ENCODE measurements around the gene IFRD1.

Gene IFRD1

DNA sequence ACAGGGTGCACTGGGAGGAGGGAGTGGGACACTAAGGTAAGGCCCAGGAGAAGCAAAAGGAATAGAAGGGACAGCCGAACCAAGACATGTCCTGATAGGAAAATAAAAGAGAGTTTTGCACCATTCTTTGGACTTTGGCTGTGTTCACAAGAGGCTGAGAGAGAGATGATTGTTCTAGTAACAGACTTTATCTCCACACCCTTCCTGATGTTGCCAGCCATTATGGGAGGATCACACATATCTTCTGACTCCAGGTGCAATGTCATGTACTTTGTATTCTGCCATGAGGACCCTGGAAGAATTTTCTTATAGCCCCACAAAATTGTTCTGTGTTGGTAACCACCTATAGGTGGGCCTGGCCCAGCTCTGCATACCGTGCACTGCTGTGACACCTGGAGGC lies 41.9 kb downstream of the IFRD1 start:
- H3K36me3 Mint-ChIP-seq = peaks cover 15% of the 10 kb centered on the region
- no peak overlapping the region for H3K27ac Mint-ChIP-seq
- no peak for ATAC-seq
- H3K4me1 Mint-ChIP-seq = peaks cover 7% of the 10 kb centered on the region
- peaks cover 8% of the 10 kb centered on the region for H3K27me3 Mint-ChIP-seq
- H3K4me3 Mint-ChIP-seq = no peak overlapping the region
- no peaks in the 10 kb centered on the region for H3K9me3 Mint-ChIP-seq

DNA sequence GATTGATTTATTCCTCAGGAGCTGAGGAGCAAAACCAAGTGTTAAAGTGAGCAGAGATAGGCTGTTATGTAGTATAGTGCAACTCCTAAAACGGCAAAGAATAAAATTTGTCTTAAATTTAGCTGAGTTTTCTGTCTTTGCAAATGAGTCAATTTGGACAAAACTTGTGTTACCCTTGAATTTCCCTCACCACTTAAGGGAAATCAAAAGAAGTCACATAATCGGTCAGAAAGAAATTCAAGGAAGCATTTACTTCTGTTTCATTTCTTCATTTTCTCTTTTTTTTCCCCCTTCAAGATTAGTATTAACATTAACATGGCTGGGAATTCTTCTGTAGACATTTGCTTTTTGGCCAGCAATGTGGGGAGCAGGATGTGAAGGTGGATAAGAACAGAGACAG lies 44.4 kb downstream of the IFRD1 start:
- Mint-ChIP-seq H3K27ac (no peak overlapping the region), H3K9me3 (no peaks in the 10 kb centered on the region), H3K36me3 (peaks cover 7% of the 10 kb centered on the region), H3K27me3 (peaks cover 8% of the 10 kb centered on the region), H3K4me1 (peaks cover 15% of the 10 kb centered on the region), H3K4me3 (no peak overlapping the region)
- ATAC-seq = no peak

DNA sequence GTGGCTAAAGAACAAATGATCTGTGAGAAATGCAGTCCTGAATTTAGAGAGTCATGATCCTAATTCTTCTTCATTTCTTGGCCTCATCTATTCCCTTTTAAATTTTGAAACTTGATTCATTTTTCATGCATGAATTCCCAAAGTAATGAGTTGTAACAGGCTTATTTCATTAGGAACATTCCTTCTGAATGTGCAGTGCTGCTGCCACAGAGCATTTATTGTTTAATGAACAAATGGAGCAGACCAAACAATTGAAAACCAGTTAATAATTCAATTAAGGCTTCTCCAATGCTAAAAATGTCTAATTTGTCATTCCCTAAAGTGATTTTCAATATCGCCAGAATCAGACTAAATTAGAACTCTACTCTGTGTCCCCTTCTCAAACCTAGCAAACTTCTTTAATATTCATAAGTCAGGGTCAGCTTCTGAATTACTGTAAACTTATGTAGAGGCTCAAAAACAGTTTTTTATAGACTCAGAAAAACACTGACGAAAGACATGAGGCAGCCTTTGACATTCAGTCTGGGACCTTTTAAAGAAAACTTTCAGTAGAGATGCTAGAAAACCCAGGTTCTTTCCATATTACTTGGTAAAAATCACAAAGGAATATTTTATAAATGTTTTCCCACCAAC lies 45.0 kb downstream of the IFRD1 start:
- no peak for ATAC-seq

DNA sequence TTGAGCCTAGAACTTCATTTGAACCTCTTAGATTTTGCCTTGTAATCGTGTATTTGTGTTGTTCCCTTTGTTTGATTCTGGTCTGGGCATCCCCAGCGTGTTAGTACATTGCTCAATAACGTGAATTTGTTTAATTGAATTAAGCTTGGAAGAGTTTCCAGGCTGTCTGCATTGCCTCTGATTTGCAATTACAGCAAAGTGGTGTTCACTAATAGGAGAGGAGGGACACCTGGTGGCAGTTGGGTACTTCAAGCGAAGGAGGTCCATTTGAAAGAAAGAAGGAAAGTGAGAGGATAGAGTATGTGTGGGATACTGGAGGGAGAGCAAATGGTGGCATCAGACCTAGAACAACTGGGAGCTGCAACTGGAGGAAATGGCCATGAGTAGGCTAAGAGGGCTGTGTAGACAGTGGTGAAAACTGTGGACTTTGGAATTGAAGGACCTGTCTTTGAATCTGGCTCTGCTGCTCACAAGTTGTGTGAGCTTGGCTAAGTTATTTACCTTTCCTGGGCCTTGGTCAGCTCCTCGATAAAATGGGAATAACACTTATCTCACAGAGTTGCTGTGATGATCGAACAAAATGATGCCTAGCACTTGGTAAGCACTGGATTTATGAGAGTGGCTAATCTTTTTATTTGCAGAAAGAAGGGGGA lies 45.7 kb downstream of the IFRD1 start:
- no peak for ATAC-seq
- no peak overlapping the region for H3K27ac Mint-ChIP-seq
- no peaks in the 10 kb centered on the region for H3K36me3 Mint-ChIP-seq
- no peaks in the 10 kb centered on the region for H3K9me3 Mint-ChIP-seq
- no peak overlapping the region for H3K4me3 Mint-ChIP-seq
- peaks cover 15% of the 10 kb centered on the region for H3K4me1 Mint-ChIP-seq
- H3K27me3 Mint-ChIP-seq = peaks cover 8% of the 10 kb centered on the region

More for the DNA sequence above, 45.0 kb downstream of the IFRD1 start:
- H3K27me3 Mint-ChIP-seq = peaks cover 8% of the 10 kb centered on the region
- H3K27ac Mint-ChIP-seq = no peak overlapping the region
- H3K4me3 Mint-ChIP-seq = no peak overlapping the region
- peaks cover 15% of the 10 kb centered on the region for H3K4me1 Mint-ChIP-seq
- peaks cover under 1% of the 10 kb centered on the region for H3K36me3 Mint-ChIP-seq
- no peaks in the 10 kb centered on the region for H3K9me3 Mint-ChIP-seq

DNA sequence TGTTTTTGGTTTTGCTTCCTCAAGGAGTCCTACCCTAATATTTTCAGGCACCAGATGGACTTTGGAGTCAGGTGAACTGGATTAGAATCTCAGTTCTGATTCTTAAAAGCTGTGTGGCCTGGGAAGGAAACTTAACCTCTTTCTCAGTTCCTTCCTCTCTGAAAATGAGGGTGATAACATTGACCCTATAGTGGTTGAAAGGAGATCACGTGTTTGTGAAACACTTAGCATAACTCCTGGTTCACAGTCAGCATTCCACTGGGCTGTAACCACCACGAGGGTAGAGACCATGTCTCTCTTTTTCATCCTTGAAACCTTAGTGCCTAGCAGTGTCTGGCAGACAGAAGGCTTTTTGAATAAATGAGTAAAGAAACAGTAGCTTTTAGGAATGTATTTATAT lies 47.2 kb downstream of the IFRD1 start:
- Mint-ChIP-seq H3K4me1 (peaks cover 15% of the 10 kb centered on the region), H3K4me3 (no peak overlapping the region), H3K27me3 (peaks cover 8% of the 10 kb centered on the region), H3K9me3 (no peaks in the 10 kb centered on the region), H3K36me3 (no peaks in the 10 kb centered on the region), H3K27ac (no peak overlapping the region)
- ATAC-seq = no peak

DNA sequence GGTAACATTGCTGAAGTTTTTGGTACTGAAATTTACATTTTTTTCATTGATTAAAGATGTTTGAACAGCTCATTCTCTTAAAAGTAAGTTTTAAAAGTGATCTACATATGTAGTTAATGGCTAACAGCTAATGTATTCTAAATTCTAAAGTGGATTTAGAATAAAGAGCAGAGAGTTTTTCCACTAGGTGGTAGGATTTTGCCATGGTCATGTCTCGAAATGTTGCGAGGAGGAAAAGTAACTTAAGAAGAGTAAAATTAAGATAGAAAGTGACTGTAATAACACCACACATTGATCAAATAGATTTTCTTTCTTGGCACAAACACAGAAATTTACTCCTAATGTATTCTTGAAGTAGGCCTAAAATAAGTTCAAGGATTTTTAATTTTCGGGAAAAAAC lies 50.4 kb downstream of the IFRD1 start:
- Mint-ChIP-seq H3K36me3 (no peaks in the 10 kb centered on the region), H3K27ac (no peak overlapping the region), H3K9me3 (no peaks in the 10 kb centered on the region), H3K4me1 (peaks cover 19% of the 10 kb centered on the region), H3K4me3 (no peak overlapping the region), H3K27me3 (peaks cover 15% of the 10 kb centered on the region)
- no peak for ATAC-seq

DNA sequence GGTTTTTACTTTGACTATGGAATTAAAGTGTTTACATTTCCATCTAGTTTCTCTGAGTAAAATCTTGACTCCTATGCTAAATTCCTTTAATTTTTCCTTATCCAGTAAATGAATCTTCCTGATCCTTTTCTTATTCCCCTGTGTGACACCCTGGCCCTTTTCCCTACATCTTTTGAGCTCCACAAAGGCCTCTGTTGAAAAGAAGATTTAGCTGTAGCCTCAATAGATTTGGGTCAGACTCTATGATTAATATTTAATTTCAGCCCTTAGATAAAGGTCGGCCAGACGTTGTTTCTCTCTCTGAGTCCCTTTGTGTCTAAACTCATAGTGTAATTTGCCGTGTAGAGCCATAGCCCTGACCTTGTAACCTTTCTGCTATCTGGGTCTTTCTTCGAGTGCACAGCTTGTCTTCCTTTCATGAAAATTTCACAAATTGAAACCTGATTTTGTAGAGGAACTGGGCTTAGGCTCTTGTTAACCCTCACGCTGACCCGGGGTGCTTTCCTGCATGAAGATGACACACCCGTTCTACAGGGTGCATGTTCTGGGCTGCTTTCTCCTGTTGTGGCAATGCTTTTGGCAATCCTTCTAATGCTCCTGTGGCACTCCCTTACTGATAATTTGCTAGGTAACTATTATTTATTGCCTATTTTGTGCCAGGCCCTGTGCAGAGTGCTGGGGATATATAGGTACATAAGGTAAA lies 51.7 kb downstream of the IFRD1 start:
- Mint-ChIP-seq H3K4me3 (no peak overlapping the region), H3K36me3 (no peaks in the 10 kb centered on the region), H3K4me1 (peaks cover 19% of the 10 kb centered on the region), H3K9me3 (no peaks in the 10 kb centered on the region), H3K27me3 (peaks cover 15% of the 10 kb centered on the region), H3K27ac (no peak overlapping the region)
- no peak for ATAC-seq

DNA sequence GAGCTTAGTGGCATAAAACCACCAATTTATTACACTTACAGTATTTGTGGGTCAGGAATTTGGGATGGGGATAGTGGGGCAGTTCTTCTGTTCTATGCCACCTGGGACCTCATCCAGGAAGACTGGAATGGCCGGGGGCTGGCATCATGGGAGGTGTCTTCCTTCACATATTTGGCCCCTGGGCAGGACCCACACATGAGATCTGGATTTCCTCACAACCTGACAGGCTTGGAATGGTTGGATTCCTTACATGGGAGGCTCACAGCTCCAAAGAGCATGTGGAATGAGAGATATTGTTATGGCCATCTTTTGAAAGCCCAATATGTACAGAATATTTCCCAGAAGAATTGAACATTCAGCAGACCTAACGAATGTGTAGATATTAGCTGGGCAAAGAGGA lies 52.4 kb downstream of the IFRD1 start:
- Mint-ChIP-seq H3K4me1 (peaks cover 12% of the 10 kb centered on the region), H3K4me3 (no peak overlapping the region), H3K9me3 (no peaks in the 10 kb centered on the region), H3K36me3 (no peaks in the 10 kb centered on the region), H3K27me3 (peaks cover 15% of the 10 kb centered on the region), H3K27ac (no peak overlapping the region)
- ATAC-seq = no peak

DNA sequence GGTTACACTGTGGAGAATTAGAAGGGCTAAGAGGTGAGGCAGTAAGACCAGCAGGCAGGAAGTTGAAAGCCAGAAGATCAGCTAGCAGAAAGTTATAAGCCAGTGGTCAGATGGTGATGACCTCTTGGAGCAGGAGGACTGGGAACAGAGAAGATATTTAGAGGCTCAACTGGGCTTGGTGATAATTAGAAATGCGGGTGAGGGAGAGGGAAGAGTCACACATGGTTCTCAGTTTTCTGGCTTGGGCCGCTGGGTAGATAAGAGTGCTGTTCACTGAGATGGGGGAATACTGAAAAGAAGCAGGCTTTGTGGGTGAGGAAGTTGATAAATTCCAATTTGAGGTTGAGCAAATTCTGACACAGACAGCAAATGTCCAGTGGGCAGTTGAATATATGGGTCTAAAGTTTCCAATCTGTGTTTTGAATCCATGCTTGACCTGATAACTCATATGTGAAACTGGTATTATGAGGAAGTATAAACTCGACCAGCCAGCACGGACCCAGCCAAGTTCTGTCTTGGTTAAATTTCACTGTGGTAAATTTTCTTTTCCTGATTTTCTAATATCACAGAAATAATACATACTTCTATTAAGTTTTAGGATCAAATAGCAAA lies 53.2 kb downstream of the IFRD1 start:
- peaks cover 10% of the 10 kb centered on the region for H3K4me1 Mint-ChIP-seq
- H3K36me3 Mint-ChIP-seq = no peaks in the 10 kb centered on the region
- H3K27ac Mint-ChIP-seq = no peak overlapping the region
- ATAC-seq = no peak
- peaks cover 15% of the 10 kb centered on the region for H3K27me3 Mint-ChIP-seq
- H3K9me3 Mint-ChIP-seq = no peaks in the 10 kb centered on the region
- H3K4me3 Mint-ChIP-seq = no peak overlapping the region

DNA sequence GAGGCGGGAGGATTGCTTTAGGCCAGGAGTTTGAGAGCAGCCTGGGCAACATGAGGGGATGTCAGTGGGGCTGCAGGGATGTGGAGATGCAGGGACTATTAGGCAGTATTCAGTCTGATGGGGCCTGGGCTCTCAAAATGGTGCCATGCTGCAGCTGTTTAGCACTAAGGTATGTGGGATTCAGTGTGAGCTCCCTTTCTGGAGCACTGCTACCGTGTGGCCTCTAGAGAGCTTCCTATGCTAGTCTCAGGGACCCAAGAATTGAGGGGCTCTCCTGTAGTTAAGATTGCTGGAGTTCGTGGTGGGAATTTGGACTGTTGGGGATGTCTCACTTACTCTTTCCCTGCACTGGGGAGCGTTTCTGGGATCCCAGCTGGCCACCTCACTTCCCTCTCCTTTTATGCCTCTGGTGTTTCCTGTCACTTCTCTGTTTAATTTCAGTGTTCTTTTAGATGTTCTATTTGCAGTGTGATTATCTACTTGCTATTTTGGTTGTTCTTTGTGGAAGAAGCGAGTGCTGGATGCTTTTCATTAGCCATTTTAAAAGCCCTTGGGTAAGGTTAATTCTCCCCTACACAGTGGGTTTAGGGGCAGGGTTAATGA lies 53.9 kb downstream of the IFRD1 start:
- Mint-ChIP-seq H3K4me1 (peaks cover 10% of the 10 kb centered on the region), H3K4me3 (no peak overlapping the region), H3K9me3 (no peaks in the 10 kb centered on the region), H3K27me3 (peaks cover 15% of the 10 kb centered on the region), H3K27ac (no peak overlapping the region), H3K36me3 (no peaks in the 10 kb centered on the region)
- no peak for ATAC-seq

DNA sequence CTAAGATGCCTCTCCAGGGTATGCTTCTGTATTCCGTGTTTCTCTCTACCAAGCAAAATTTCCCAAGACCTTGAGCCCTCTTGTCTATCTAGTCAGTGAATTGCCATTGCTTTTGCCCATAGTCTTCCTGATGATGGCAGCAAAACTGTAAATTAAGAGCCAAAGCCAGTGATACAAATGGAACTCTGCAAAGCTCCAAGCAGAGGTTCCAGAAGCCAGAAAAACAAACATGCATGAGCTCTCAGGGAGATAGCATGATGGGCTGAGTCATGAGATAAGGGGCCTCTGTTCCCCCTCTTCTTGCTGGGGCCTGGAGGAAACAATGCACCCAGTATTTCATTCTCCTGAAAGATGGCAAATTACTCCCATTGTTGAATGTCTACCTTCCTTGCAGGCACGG lies 55.2 kb downstream of the IFRD1 start:
- H3K36me3 Mint-ChIP-seq = no peaks in the 10 kb centered on the region
- peaks cover 15% of the 10 kb centered on the region for H3K27me3 Mint-ChIP-seq
- ATAC-seq = no peak
- no peak overlapping the region for H3K27ac Mint-ChIP-seq
- no peaks in the 10 kb centered on the region for H3K9me3 Mint-ChIP-seq
- no peak overlapping the region for H3K4me3 Mint-ChIP-seq
- H3K4me1 Mint-ChIP-seq = peaks cover 12% of the 10 kb centered on the region

DNA sequence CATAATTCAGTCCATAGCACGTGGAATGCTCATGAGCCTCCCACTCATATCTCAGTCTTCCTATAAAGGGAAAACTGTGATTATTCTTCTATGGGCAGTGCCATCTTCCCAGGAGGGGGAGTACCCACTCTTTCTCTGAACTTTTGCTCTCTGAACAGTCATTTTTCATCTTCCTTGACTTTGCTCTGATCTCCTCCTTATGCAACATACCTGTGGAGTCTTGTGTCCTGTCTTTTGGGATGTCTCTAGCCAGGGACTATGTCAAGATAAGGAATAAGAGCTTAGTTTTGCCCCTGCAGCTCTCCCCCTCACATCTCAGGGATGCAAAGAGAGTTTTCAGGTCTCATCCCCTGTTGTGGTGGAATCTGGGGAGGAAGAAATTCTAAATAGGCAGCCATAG lies 58.1 kb downstream of the IFRD1 start:
- ATAC-seq = no peak

DNA sequence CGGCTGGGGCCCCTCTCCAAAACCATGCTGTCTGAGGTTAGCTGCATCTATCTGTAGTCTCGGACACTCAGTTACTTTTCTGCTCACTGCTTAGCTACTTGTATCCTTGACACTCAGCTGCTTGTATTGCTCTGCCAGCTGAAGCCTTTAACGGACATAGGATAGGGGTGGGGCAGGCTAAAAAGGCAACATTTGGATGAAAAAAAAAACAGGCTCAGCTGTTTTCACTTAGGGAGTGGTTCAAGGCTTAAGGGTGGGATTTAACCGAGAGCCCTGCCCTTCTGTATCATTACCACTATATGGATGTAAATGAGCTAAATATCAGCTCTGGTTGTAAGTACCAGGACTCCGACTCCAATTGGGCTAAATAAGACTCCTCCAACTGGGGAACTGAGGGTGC lies 59.1 kb downstream of the IFRD1 start:
- ATAC-seq = no peak
- H3K9me3 Mint-ChIP-seq = no peaks in the 10 kb centered on the region
- peaks cover 6% of the 10 kb centered on the region for H3K4me1 Mint-ChIP-seq
- H3K27ac Mint-ChIP-seq = no peak overlapping the region
- H3K36me3 Mint-ChIP-seq = no peaks in the 10 kb centered on the region
- H3K4me3 Mint-ChIP-seq = no peak overlapping the region
- no peaks in the 10 kb centered on the region for H3K27me3 Mint-ChIP-seq

More for the DNA sequence above, 58.1 kb downstream of the IFRD1 start:
- Mint-ChIP-seq H3K27ac (no peak overlapping the region), H3K36me3 (no peaks in the 10 kb centered on the region), H3K27me3 (peaks cover 6% of the 10 kb centered on the region), H3K9me3 (no peaks in the 10 kb centered on the region), H3K4me3 (no peak overlapping the region), H3K4me1 (peaks cover 9% of the 10 kb centered on the region)

DNA sequence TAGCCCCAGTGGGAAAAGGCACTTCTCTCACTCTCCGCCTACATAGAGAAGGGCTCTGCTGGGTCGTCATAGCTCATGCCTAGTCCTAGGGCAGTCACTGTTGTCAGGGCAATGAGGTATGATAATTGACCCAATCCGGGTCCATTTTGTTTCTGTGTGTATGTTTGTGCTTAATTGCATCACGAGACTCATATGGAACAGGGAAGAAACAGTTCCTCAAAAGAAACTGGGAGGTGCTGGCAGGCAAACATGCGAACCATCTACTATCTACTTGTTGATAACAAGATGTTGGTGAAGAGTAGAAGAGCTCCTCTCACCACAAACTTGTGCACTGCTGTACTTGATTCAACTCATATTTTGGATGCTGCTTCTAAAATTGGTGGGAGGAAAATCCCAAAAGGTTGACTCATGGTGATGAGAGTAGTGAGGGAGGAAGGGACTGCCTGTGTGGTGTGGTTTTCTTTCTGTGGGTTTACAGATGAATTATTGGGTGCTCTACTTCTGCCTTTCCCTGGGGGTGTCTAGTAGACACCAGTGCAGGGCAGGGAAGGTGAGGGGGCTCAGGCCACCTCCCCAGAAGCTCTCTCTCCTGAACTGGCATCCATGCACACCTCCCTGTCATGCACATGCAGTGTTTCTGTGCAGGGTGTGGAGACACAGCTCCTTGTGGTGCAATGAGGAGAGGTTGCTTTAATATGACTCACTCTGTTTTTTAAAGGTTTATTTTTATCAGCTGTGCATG lies 59.9 kb downstream of the IFRD1 start:
- Mint-ChIP-seq H3K27ac (no peak overlapping the region), H3K4me3 (no peak overlapping the region), H3K9me3 (no peaks in the 10 kb centered on the region), H3K27me3 (no peaks in the 10 kb centered on the region), H3K4me1 (peaks cover 6% of the 10 kb centered on the region), H3K36me3 (no peaks in the 10 kb centered on the region)
- ATAC-seq = peak; percentile 75

DNA sequence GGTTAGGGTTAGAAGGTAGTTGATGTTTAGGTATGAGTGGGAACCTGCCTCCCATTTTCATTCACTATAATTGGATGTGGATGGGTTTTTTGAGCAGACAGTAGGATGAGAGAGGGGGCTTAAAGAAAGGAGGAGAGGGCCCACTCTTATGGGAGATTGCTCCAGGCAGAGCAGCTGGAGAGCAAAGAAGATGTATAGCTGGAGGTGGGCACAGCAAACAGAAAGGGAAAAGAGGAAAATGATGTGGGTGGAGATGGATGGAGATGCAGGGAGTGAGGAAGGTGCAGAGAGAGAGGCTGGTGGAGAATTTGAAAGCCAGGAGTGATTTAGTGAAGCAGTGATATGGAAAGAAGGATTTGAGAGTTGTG lies 60.5 kb downstream of the IFRD1 start:
- H3K4me3 Mint-ChIP-seq = no peak overlapping the region

More for the DNA sequence above, 60.5 kb downstream of the IFRD1 start:
- ATAC-seq = no peak
- no peaks in the 10 kb centered on the region for H3K9me3 Mint-ChIP-seq
- H3K27me3 Mint-ChIP-seq = no peaks in the 10 kb centered on the region
- H3K27ac Mint-ChIP-seq = no peak overlapping the region
- H3K36me3 Mint-ChIP-seq = no peaks in the 10 kb centered on the region
- H3K4me1 Mint-ChIP-seq = peaks cover 6% of the 10 kb centered on the region

Data from stimulated activated memory B cell treated with anti-CD40 and anti-IgM and Interleukin-4, amounts not matched to agents 10 μg/mL and 1 μg/mL and 100 μg/mL, for 72 hours (primary cell).